ENCODE measurements around the gene KCNMA1.
A peak's percentile ranks its signal among the peaks of the same experiment; 100 is the strongest.

KCNMA1 gene

DNA sequence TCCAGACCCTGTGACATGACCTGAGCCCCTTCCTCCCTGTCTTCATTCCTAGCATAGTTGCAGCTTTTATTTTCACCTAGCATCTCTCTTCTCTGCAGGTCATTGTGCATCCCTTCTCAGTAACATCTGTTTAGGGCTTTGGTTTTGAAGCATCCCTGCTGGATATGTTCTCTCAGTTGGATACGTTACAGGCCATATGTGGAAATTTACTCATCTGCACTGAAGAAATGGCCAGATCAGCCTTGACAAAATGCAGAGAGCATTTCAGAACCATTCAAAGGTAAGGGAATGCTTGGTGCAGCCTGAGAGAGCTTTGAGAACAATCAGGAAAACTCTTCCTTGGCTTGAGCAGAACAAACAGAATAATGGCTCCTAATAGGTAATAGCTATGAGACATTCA, 647.0 kb downstream of the KCNMA1 start:
- DNase-seq = no peak

DNA sequence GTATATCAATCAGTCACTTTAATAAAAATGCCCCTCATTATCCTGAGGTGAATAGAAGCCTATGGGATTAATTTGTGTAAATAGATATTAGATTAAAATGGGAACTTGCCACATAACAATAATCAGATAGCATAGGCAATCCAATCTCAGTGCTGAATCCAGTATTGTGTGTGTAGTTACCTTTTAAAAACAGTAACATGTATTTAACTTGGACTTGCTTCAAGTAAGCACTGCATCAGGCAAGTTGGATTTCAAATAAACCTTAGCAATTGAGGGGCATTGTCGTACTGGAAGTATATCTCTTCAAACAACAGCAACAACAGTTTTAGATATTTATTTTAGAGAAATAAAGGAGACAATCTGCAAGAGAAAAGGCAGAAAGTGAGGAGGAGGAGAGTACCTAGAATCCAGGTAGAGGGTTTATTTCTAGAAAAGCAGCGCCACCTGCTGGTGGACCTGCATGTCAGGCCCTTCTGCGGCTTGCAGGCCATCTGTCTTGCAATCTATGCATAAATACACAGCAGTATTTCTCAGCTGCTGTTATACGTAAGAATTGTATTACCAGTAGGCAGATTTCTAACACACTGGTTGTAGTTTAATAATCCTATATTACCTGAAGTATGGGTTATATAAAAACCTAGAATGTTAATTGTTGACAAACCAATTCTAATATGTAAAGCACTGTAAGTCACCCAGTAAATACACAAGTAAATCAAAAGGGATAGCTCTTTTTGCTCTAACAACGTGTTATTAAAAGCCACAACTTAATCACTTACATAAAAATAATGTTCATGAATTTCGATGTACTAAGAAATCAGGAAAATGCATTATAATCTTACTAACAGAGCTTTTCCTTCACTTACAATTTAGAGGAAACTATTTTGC, 652.8 kb downstream of the KCNMA1 start:
- peak; percentile 69 to 76 for DNase-seq

DNA sequence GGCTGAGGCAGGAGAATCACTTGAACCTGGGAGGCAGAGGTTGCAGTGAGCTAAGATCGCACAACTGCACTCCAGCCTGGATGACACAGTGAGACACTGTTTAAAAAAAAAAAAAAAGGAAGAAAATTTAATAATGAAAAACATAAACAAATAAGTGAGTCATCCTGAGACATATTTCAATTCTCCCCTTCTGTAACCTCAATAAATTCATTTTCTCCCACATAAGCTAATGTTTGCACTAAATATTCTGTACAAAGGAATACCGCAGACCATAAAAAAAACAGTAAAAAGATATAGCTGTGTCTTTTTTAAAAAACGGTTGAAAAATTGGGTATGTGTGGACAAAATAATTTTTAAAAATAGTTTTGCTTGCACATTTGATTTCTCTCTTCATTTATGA, 654.0 kb downstream of the KCNMA1 start:
- no peak for DNase-seq

DNA sequence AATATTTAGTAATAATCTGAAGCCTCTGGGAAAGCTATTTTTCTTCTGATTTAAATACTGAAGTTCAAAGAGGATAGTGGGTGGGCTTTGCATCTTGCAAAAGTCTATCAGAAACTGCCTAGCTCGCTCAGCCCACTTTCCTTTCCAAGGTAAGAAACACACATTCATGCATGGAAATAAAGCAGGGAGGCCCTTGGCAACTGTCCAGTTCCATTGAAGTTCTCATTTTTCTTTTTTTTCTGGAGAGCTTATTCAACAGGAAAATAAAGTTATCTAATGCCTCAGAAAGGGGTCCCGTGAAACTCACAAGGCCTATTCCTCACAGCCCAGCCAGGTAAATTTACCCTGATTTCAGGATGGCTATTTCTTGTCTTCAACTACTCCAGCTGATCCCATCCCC, 654.9 kb downstream of the KCNMA1 start:
- DNase-seq = no peak

DNA sequence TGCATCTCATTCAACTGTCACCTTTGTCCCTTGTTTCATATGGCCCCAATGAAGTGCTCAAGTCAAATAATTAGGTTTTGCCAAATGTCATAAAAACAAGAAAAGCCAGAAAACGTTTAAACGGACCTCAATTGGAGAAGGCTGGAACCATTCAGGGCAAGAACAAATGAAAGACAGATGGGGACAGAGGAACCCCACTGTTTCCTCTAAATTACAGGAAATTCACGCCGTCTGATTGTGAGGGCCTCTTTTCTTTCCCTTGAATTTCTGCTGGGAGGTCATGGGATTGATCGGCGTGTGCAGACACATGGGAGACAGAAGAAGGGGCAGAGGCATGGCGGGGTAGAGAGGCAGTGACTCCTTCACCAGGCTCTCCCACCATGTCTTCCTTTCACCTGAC, 656.4 kb downstream of the KCNMA1 start:
- DNase-seq = no peak

DNA sequence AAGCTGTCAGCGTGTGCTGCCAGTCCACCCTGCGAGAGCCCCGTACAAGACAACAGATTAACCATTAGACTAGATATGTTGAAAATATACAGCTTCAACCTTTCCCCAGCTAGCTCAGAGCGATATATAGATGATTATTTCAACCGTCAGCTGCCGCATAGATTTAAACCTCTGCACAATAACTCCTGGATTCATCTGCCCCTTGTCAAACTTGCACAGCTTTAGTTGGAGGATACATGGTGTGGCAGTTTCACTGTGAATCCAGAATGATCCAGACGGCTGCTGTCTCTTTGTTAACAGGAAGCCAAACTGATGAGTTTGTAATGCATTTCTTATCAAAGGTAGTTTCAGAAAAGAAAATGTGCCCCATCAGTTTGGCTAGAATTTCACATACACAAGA, 659.7 kb downstream of the KCNMA1 start:
- DNase-seq = no peak

DNA sequence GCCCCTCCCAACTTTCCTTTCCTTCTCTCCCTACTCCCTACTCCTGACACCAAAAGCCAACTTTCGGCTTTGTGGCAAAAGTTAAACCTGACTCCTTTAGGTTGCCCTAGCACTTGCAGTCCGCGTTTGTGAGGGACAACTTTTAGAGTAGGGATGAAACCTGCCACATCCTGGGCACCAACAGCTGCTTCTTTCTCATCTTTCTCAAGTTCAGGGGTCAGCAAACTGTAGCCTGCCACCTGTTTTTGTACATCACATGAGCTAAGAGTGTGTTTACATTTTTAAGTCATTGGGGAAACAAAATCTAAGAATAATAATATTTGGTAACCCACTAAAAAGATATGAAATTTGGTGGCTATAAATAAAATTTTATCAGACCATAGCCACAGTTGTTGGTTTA, 660.6 kb downstream of the KCNMA1 start:
- DNase-seq = no peak

DNA sequence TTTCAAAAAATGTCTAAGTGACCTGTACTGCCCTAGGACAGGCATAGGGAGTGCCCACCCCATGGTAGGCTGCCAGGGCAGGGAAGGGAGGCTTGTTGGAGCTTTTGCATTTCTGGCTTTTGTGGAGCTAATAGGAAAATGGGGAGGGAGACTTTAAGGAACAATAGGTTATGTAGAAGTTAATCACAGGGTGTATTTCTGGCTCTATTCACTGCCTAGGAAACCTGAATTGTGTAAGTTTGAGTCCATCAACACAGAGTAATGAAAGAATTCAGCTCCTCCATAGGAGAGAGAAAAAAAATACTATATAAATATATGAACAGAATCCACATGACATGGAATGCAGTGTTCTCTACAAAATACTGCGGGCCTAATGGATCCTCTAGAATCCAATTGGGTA, 661.5 kb downstream of the KCNMA1 start:
- no peak for DNase-seq

DNA sequence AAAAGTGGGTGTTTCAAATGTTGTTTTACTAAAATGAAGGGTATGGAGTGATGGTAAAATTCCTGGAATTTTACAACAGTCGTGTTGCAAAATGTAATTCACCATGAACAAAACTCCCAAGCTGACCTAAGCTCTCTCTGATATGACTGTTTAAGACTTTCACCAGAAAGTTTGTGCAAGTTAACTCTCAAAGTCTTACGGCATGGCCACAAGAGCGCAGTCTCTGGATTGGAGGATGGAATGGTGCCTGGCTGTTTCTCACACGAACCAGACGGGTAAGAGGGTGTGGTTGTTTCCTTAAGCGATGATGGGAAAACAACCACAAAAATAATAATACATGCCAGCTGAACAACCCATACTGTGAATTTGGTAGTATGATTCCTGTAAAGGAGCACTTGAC, 662.5 kb downstream of the KCNMA1 start:
- no peak for DNase-seq

DNA sequence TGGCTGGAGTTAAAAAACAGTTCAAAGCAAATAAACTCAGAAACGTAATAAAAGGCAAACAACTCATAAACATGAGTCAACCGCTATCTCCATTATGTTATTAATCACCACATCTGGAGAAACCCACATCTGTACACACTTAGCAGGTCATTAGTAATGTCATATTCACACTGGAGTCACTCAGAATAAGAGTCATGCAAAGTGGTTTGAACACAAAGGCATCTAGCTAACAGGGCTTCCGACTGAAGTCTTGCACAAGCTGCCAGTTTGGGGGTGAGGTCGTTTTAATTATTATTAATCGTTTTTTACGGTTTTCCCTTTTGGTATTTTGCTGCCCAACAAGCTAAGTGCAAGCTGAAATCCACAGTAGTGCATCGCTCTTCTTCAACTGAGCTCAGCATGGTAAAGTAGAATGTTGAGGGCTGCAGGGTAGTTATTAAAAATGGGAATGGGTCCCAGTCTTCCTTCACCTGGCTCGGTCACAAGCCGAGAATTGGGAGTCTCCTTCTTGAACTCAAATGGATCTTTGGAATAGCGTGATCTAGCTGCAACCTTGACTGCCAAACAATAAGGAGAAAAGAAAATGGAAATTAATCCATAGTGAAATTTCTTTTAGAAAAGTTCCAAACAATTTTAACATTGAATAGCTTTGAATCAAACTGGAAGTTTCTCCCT, 663.5 kb downstream of the KCNMA1 start:
- no peak for DNase-seq

DNA sequence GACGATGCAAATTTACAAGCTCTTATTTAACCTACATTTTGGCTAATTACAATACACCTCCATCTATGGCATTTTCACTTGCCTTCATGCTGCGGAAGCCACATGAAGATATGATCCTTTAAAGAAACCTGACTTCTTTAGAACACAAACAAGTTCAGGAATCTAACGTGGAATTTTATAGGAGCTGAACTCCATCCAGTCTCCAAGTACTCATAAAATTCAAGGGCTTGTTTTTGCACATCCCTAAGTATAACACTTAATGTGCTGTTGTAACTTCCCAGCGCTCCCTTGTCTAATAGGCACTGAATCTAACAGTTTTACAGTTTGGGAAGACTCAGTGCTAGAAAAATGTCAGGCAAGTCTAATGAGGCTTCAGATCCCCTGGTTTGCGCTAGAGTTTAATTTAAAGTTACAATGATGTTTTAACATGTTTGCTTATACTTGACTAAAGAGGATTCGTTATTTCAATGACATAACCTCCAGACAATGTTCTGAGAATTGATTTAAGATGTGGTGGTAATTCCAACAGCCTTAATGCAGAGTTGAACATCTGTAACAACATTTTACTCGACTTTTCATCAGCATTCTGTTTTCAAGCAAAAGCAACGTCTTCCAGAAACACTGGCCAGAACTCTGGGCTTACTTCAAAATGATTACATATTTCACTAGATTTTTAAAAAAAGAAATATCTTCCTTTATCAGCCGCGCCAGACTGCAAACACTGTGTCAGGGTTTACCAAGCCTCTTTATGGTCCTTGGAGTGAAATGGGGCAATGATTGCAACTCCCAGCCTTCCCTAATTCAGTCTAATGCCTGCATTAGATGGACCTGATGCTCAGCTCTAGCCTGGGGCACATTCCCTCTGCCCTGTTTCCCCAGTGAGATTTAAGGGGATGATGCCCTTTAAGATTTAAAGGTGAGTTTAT, 664.3 kb downstream of the KCNMA1 start:
- no peak for DNase-seq

DNA sequence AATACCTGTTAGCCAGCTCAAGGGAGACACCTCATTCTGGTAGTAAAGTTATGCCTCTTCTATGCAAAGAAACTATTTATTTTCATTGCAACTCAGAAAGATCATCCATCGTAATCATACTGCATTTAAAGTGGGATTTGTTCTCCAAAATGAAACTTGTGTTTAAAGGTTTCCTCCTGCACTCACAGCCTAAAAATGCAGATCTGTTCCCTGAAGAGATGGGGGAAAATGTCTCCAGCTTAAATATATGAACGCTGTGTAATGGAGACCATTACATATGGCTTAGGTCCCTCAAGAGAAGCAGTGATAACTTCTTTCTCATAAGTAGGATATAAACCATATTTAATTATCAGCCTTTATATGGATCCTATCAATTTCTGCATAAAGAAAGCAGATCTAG, 665.1 kb downstream of the KCNMA1 start:
- no peak for DNase-seq

DNA sequence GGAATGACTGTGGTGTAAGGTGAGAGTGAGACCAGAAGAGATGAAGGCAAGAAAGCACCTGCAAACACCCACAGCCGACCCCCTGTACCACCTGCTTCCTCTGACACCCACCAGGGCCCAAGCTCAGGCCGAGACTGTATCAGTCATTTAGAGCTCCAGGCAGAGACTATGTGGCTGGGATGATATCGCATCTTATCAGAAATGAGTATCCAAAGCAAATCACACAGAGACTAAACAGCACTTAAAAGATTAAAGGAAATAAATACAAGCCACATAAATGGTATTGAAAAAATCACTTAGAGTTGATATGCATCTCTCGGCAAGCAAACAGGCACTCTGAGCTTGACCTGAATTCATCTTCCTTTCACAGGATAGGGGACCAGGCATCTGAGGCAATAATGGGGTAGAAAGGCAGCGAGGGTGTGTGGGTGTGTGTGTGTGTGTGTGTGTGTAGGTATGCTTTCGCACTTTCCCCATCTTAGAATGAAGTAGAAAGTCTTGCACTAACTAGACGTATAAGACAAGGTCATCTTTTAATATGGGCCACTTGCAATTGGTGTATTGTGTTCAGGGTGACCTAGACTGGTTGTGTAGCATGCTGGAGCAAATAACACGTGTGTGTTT, 665.9 kb downstream of the KCNMA1 start:
- no peak for DNase-seq

DNA sequence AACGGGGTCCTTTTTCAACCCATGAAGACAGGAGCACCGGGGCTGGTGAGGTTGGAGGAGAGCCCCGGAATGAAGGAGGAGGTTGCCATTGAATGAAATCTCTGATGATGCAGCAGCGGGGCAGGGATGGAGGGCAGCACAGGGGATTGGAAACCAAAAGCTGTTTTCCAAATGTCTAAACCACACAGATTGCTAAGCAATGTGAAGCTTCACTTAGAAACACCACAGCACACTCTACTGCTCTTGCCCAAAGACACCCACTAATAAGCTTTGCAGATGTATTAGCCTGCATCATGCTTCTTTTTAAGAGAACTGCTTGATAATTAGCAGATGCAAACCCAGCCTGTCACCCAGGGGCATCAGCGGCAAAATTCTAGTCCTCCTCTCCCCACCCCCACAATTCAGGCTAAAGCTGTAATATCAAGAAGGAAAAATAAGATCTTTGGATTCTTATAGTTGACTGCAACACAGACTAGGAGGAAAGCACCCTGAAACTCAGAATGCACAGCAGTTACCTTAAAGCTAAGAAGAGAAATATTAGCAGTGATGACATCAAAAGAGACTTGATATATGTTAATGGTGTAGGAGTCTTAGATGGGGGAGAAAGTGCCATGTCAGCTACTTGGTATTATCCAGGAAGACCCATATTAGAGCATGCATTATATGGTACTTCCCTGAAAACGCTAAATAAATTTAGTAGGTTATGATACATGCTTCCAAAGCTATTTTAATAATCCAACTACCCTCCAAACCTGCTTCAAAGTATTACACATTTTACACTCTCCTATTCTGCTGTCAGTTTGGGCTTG, 666.7 kb downstream of the KCNMA1 start:
- DNase-seq = no peak

DNA sequence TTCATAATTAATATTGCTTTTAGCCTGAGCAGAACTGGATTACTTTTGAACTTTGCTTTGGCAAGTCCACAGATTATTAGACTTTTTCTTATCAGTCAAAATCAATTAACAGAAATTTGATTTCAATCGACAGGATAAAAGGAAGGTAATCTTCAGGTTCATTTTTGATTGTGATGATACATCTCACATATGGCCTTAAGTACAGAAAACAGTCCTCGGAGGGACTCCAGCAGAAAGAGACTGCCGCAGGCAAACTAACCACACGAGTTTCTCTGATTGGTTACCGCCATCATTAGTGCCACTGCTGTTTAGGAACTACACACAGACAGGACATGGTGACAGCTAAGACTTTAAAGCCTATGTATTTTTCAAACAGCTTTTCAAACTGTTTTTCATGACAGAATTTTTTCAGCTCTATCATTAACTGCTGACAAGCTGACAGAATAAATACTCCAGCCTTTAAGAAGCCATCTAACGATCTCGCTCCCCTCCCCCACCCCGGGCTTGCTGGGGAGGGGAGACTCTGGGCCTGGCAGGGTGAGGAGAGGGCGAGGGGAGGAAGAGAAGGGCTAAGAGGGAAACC, 668.2 kb downstream of the KCNMA1 start:
- no peak for DNase-seq

DNA sequence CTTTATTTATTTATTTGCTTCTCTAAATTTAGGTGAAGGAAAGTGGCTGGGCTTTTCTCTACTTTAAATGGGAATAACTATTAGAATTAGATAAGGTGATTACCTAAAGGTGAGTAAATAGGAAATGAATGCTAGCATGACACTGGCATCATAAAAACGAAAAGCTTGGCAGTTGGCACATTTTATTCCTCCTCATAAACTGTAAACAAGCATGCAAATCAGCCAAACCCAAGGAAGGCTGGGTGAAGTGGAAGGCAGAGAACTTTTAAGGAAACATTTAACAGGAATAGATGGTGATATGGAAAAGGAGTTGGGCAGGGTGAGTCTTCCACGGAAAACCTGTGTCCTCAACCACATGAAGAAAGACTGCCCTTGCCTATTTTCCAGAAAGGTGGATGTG, 669.1 kb downstream of the KCNMA1 start:
- DNase-seq = no peak

DNA sequence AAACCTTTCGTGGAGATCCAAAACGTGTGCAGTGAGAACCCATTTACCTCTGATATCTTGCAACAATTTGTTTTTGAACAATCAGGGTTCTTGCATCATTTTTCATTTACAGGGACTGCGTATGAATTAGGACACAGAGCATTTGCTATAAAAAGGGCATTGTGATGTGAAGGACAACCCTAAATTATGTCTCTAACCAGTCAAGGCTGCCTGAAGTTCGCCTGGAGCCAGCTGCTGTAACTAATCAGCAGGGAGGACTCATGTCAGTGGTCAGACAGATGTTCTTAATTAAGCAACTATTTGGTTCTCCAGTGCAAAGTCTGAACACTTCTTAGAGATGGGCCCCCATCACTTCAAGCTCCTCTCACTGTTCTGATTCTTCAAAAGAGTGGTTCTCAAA, 674.8 kb downstream of the KCNMA1 start:
- DNase-seq = no peak

DNA sequence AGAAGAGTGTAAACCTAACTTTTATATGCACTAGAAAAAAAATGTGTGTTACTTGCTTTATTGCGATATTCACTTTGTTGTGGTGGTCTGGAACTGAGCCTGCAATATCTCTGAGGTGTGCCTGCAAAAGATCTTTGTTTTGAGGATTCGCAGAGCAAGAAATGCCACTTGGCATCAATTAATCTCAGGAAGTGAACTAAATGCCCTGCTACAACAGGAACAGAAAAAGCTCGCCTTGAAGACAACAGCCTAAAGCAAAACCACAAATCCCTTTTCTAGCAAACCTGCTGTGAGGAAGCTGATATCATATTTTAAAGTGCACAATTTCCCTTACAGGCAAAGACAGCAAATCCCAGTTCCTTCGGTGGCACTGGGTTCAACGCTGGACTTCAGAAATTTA, 675.8 kb downstream of the KCNMA1 start:
- DNase-seq = no peak

DNA sequence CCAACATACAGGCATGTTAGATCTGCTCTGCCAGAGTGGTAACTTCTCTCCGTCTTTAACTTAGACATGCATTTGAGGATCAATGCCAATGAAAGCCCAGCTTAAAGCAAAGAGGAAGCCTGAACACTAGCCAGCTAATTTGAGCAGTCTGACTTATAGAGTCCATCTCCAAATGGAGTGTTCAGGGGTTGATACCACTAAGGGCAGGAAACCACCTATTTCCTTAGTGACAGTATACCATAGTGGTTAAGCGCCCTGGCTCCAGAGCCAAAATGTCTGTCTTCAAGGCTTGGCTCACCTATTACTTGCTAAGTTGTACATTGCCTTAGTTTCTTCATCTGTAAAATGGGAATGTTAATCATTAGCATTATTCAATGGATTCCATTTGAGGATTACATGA, 678.5 kb downstream of the KCNMA1 start:
- DNase-seq = no peak

DNA sequence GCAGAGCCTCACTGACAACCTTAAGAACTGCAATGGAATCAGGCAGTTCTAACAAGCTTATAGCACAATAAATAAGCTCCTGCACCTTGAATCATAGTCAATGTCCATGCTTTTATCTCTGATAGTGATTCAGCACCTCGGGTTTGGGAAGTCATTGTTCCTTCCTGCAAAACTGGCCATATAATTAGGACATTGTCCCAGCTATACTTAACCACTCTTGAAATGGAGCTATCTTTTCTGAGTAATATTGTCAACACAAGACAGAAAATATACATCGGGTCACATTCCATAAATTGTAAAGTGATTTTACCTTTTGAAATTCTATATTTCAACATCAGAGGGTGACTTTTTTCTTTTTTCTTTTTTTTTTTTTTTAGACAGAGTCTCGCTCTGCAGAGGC, 682.8 kb downstream of the KCNMA1 start:
- DNase-seq = no peak

DNA sequence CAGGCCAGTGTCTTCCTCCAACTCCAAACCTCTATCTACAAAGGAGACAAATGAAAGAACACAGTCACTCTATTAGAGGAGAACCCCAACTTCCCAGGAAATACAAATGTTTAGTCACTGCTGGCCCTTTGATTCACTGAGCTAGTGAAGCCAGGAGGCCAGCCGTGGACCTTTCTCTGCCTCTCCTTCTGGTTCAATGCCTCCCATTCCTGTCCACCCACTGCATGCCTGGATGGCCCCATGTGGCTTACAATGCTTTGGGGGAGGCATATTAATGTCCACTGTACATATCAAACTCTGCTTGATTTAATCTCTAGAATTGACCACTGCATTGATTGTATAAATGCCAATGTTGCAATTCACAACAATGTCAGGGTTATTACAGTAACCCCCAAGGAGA, 687.3 kb downstream of the KCNMA1 start:
- DNase-seq = no peak

DNA sequence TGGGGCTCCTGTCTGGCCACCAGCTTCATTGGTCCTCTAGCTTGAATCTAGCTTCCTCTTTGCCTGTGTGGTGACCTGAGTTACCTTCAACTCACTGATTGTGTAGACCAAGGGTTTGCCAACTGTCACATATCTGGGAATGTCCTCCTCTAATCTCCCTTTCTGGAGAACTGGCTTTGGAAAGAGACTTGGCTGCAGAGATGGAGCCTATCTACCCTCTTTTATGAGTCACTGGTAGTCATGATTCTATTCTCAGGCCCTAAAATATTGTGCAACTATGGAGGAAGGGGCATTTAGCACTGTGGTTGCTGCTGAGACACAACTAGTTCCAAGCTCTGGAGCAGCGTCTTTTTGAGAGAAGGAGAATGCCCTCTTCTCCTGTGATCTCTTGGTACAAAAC, 691.3 kb downstream of the KCNMA1 start:
- no peak for DNase-seq

Data from stimulated activated CD4-positive, alpha-beta T cell treated with anti-CD3 and anti-CD28 coated beads, Interleukin-2, amount 100 ng/mL, for 24 hours (primary cell).